Erythroblast (primary cell): ENCODE results near the gene ZNF215.

Source experiments
- DNase-seq, 2 experiments: peaks; one replicate each; lab custom pipeline; 2025; lab: John Stamatoyannopoulos, UW
- GATA1 ChIP-seq: IDR thresholded peaks from 2 replicates; pipeline ENCODE4 v1.6.1; 2011; ENCODE audit warnings: low read depth, mild to moderate bottlenecking, control low read depth, low read length, moderate library complexity
- POLR2A ChIP-seq: IDR thresholded peaks from 2 replicates; pipeline ENCODE4 v1.6.1; 2011; ENCODE audit warnings: mild to moderate bottlenecking, low read length

Gene ZNF215

GRCh38 chr11:6979365-6979764 lies 53.1 kb downstream of the ZNF215 start:
- TF ChIP-seq GATA1 (no peak), POLR2A (no peak)
- DNase-seq: no peak

DNA sequence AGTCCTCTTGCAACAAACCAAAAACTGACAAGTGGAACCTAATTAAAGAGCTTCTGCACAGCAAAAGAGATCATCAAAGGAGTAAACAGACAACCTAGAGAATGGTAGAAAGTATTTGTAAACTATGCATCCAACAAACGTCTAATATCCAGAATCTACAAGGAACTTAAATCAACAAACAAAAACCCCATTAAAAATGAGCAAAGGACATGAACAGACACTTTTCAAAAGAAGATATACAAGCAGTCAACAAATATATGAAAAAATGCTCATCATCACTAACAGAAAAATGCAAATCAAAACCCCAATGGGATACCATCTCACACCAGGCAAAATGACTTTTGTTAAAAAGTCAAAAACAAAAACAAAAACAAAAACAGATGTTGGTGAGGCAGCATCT lies 60.3 kb downstream of the ZNF215 start:
- DNase-seq: no peak
- TF ChIP-seq POLR2A (no peak), GATA1 (no peak)

GRCh38 chr11:6988506-6988905 lies 62.3 kb downstream of the ZNF215 start:
- TF ChIP-seq POLR2A: no peak
- DNase-seq: no peak

DNA sequence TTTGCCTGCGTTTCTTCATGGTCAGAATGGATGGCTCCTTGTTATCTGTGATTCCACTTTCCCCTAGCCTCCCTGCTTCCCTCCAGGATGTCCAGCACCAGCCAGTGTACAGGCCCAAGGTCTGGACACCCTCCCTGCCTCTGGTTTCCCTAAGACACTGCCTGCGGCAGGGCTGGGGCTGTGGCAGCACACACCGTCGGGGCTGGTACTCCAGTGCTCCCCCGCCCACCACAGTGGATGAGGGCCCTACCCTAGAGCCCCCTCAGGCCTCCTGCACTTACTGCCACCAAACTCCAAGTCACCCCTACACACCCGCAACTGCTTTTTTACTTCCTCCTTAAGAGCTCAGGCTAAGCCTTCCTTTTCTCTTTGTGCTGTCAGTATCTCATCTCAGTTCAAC lies 65.0 kb downstream of the ZNF215 start:
- DNase-seq: no peak
- TF ChIP-seq GATA1 (no peak), POLR2A (no peak)

GRCh38 chr11:6992026-6992425 lies 65.8 kb downstream of the ZNF215 start:
- TF ChIP-seq POLR2A (no peak), GATA1 (no peak)
- DNase-seq: no peak

- TF ChIP-seq GATA1: no peak
- no peak for TF ChIP-seq POLR2A
- no peak for DNase-seq
Measured at GRCh38 chr11:6992457-6993417, 66.5 kb downstream of the ZNF215 start.

GRCh38 chr11:6995703-6996102 lies 69.5 kb downstream of the ZNF215 start:
- DNase-seq: no peak
- TF ChIP-seq GATA1: no peak
- no peak for TF ChIP-seq POLR2A

GRCh38 chr11:7004482-7004881 lies 78.3 kb downstream of the ZNF215 start:
- DNase-seq: peak in 1 of 2 experiments; percentile 7
- TF ChIP-seq GATA1 (no peak), POLR2A (no peak)
